Lower leg skin (tissue), 4 donors: ENCODE measurements around the gene PCSK6. TPM values are rescaled to one million over a fixed set of nuclear protein-coding genes. Genes with fewer than 3 reads are reported as not detected.

ENCODE experiments used
- DNase-seq, 2 donors: peaks; one replicate each; pipeline ENCODE4 v3.0.0-alpha.2; 2019; ENCODE audit warnings: low spot score in 2 of 2
- H3K4me3 ChIP-seq: fragments of 200-600 bp; sonication (generic); 2 replicates; pipeline ENCODE4 v1.5.1; 2017; ENCODE audit warnings: mild to moderate bottlenecking, low read depth; ENCODE audit not compliant: poor library complexity, severe bottlenecking
- CTCF ChIP-seq, 3 donors: fragments of 450-650 bp; IDR thresholded peaks; one replicate each; pipeline ENCODE4 v1.5.1; 2016; ENCODE audit warnings: antibody characterized with exemption in 3 of 3, mild to moderate bottlenecking in 3 of 3, moderate library complexity in 2 of 3
- POLR2A ChIP-seq, 2 donors: fragments of 450-650 bp; IDR thresholded peaks; one replicate each; pipeline ENCODE4 v1.6.1; 2016 to 2017; ENCODE audit warnings: antibody characterized with exemption in 2 of 2, mild to moderate bottlenecking in 1 of 2, moderate library complexity in 1 of 2
- WGBS, 2 donors: methylation state at CpG; one replicate each; pipeline ENCODE4 v1.1.5; 2018; 5-methylcytosine and 5-hydroxymethylcytosine counted together
- intact Hi-C: fragments of 100-400 bp; cut with DNase I; formaldehyde crosslinking; loops from one replicate; pipeline ENCODE4 v1.15.0; 2023; ENCODE audit warnings: low total_unique reads
- total RNA-seq, 4 donors: library from RNA; depleted of rRNA; stranded (reverse); fragments of >200 nt; gene quantifications; one replicate each; pipeline ENCODE4 v1.1.0, GENCODE V29; 2016

Gene PCSK6
- total RNA-seq, 4 donors from 2014 or later, result 20.1 to 45.4 (median 30.4) TPM

- intact Hi-C loops, result no loop called here
- H3K4me3 ChIP-seq, result no peak overlapping the region
- 81 to 82% methylated on average over 14 of the region's 14 CpGs for WGBS, 2 donors
- no peak for TF ChIP-seq POLR2A (IDR thresholded peaks at IDR 0.05)
- TF ChIP-seq CTCF (IDR thresholded peaks at IDR 0.05), result no peak
- no peak for DNase-seq
These were observed 105.2 kb downstream of the PCSK6 start for GRCh38 chr15:101384276-101384675.

- TF ChIP-seq POLR2A (IDR thresholded peaks at IDR 0.05) (no peak), CTCF (IDR thresholded peaks at IDR 0.05) (no peak)
- no peak overlapping the region for H3K4me3 ChIP-seq
- 87 to 88% methylated on average over 7 of the region's 7 CpGs for WGBS, 2 donors
- no peak for DNase-seq
- intact Hi-C loops, result no loop called here
These were observed 107.0 kb downstream of the PCSK6 start for GRCh38 chr15:101382544-101382943.

DNA sequence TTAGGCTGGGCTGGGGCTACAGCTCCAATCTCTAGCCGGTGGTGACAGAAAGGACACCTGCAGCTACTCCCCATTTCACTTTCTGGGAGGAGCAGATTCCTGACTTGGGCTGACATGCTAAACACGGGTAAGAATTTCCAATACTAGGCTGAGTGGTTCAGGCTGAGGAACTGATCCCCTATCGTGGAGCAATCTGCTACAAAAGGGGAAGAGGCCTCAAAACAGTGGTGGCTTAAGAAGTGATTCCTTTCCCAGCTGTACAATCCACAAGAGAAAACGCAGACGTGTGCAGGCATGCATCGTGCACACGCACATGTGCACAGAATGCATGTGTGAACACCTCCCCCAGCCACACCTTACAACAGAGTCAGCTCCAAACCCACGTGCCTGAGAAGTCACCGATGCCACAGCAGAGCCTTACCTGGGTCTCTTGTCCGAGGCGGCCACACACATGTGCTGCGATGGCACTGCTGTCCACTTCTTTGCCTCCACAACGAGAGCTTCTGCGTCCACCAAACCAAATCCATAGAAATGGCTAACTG lies 107.8 kb downstream of the PCSK6 start:
- 61 to 74% methylated on average over 14 of the region's 14 CpGs for WGBS, 2 donors
- TF ChIP-seq POLR2A (IDR thresholded peaks at IDR 0.05) (no peak), CTCF (IDR thresholded peaks at IDR 0.05) (no peak)

DNA sequence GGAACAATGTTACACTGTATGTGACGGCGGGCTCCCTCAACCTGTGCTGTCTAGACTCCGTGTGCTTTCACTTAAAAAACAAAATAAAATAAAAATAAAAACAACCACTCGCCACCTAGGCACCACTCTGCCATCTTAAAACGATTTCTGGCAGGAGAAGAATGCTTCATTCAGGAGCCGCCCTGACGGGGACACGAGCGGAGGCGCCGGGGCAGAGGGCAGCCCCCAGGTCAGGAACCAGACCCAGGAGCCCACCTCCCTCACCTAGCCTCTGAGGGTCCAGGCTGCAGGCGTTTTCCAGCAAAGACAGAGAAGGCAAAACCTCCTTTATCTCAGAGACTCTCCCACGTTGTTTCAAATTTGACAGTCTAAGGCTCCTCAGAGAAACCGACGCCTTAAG lies 109.4 kb downstream of the PCSK6 start:
- no peak for DNase-seq
- no peak for TF ChIP-seq POLR2A (IDR thresholded peaks at IDR 0.05)
- TF ChIP-seq CTCF (IDR thresholded peaks at IDR 0.05), result no peak
- intact Hi-C loops, result no loop called here
- WGBS, 2 donors, result 88 to 90% methylated on average over 15 of the region's 15 CpGs
- no peak overlapping the region for H3K4me3 ChIP-seq

More for the DNA sequence above, 107.8 kb downstream of the PCSK6 start:
- no peak overlapping the region for H3K4me3 ChIP-seq
- DNase-seq, result no peak
- intact Hi-C loops, result no loop called here

DNA sequence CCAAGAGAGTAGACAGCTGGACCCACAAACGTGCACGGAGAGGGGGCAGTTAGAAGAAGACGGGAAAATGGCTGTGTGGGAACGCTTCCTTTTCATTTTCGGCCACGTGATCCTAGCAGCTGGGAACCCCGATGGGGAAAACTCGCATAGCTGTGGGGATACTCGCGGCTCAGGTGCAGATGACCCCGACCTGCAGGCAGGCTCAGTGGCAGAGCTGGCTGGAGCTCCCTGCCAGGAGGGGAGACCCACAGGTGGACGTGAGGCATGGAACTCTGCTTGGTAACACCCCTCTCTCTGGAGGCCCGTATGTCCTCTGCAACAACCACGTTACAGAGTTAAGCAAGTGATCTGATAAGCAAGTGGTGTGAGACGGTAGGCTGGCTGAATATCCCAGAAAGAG lies 109.9 kb downstream of the PCSK6 start:
- intact Hi-C loops, result no loop called here
- 88 to 89% methylated on average over 15 of the region's 15 CpGs for WGBS, 2 donors
- TF ChIP-seq CTCF (IDR thresholded peaks at IDR 0.05), result no peak
- TF ChIP-seq POLR2A (IDR thresholded peaks at IDR 0.05), result no peak
- no peak overlapping the region for H3K4me3 ChIP-seq
- no peak for DNase-seq

DNA sequence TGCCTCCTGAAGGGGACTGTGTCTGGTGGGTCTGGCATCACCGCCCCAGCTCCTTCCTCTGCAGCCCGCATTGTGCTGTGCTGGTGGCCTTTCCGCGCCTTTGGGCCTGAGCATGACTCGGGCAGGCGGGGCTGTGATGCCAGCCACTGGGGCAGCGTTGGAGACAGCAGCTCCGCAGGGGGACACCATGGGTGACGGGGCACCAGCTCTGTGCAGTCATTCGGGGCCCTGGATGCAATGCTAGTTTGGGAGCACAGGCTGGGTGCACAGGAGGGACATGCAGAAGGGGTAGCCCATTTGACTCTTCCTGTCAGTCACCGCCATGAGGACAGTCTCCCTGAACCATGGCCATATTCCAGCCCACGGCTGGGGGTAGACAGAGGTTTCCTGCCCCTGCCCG lies 110.6 kb downstream of the PCSK6 start:
- TF ChIP-seq CTCF (IDR thresholded peaks at IDR 0.05) (no peak), POLR2A (IDR thresholded peaks at IDR 0.05) (no peak)
- DNase-seq, result no peak
- H3K4me3 ChIP-seq, result no peak overlapping the region
- intact Hi-C loops, result no loop called here
- 93 to 98% methylated on average over 12 to 13 of the region's 13 CpGs for WGBS, 2 donors
